ENCODE results near the gene DOCK1.

The DOCK1 gene

GRCh38 chr10:127190427-127190826, 285.2 kb downstream of the DOCK1 start:
- DNase-seq, result no peak

GRCh38 chr10:127193125-127193524, 287.9 kb downstream of the DOCK1 start:
- DNase-seq, result no peak

- DNase-seq, result no peak
Observed at GRCh38 chr10:127194111-127194510, 288.9 kb downstream of the DOCK1 start.

GRCh38 chr10:127194599-127194998, 289.4 kb downstream of the DOCK1 start:
- no peak for DNase-seq

DNA sequence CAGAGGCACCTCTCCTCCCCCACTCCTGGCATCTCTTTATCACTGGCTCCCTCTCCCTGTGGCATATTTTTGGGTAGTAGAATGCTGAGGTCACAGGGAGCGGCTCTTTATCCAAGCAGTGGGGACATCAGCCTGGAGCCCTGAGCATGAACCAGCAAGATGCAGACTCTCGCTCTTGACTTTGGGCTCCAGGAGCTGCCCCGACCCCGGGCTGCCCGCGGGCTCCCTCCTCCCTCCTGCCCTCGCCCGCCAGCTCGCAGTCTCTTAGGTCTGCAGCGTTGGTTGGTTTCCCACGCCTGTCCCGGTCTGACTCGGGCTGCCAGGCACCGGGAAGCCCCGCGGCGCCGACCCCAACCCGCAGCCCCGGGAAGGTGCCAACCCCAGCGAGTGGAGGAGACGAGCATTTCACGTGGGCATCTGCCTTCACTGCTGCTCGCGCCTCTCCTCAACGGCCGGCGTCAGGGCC, 289.8 kb downstream of the DOCK1 start:
- no peak for DNase-seq

DNA sequence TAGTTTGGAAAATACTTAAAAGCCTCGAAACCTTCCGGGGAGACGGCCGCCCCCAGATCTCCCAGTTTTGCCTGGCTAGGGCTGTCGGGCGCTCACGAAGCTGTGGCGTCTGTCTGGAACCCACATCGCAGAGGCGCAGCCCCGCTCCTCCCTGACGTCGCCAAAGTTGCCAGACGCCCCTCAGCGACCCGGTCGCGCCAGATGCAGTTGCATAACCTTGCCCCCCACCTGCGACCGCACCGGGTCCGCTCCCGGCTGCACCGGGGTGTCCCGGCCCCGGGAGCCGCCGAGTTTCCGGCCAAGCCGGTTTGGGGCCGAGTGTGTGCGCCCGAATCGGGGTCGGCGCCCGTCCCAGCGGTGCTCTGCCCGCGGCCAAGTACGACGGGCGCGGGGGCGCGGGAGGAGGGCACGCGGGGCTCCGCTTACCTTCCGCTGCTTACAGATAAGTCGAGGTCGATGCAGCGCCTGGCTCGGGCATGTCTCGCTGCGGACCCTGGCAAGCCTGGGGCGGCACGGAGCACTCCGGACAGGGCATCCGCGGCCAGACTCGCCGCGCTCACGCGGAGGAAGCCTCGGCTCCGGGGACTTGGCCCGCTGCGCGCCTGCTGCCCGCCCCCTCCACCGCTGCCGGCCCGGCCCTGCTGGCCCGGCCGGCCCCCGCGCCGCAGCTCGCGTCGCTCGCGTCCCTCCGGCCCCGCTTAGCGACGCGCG, 290.5 kb downstream of the DOCK1 start:
- no peak for DNase-seq

GRCh38 chr10:127196282-127197153, 291.3 kb downstream of the DOCK1 start, which contains the start of gene INSYN2A:
Gene INSYN2A (minus strand): TSS chr10:127196591. CDS start chr10:127176395, 20,196 bp downstream.
- no peak for DNase-seq

DNA sequence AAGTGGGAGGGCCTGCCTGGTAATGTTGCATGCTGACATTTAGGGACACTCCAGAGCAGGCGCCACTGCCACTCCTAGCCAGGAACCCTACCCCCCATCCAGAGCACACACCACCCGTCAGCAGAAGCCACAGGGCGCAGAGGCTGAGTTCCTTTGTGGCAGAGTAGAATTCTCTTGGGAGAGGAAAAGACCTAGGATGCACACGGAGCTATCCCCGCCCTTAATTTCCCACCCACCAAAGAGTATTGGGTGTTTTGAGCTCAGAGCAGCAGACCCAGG, 291.9 kb downstream of the DOCK1 start:
- DNase-seq, result no peak

GRCh38 chr10:127198307-127198706, 293.1 kb downstream of the DOCK1 start:
- no peak for DNase-seq

- no peak for DNase-seq
Observed at GRCh38 chr10:127198721-127199120, 293.5 kb downstream of the DOCK1 start.

- no peak for DNase-seq
Observed at GRCh38 chr10:127200646-127201045, 295.4 kb downstream of the DOCK1 start.

DNA sequence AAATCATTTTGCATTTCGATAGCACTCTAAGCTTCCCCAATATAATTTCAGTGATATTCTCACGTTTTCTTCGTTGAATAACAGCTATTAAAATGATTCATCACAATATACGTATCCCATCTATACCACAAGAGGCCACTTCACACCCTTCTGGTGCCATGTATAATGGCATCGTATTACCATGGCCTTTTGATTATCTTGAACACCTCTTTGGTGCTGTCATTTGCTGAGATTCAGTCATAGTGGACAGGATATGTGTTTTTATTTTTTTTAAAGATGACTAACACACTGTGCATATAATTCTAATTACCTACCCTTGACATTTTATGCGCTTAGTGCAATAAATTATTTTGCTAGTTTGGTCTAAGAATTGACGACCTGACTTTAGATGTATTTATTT, 297.8 kb downstream of the DOCK1 start:
- DNase-seq, result no peak

- DNase-seq, result no peak
Observed at GRCh38 chr10:127207081-127207480, 301.9 kb downstream of the DOCK1 start.

DNA sequence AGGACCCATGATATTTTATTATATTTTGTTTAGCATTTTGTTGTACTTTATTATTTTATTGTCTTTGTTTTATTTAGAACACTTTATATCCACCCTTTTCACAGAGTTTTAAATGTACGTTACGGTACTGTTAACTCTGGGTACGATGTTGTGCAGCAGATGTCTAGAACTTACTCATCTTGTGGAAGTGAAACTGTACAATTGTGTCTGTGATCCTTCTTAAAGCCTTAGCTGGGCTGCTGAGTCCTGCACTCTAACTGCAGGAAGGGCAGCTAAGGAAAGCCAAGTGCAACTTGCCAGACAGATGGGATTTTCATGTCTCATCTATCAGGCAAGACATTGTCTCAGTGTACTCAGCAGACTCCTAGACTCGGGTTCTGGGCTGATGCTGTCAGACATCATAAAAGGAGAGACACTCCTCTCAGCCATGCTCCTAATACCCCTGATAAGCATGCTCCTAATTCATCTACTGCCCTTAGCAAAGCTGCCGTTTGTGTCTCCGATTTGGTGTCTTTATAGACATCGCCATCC, 305.8 kb downstream of the DOCK1 start:
- DNase-seq, result no peak

- no peak for DNase-seq
Observed at GRCh38 chr10:127215866-127216265, 310.6 kb downstream of the DOCK1 start.

GRCh38 chr10:127216274-127216673, 311.0 kb downstream of the DOCK1 start:
- no peak for DNase-seq

DNA sequence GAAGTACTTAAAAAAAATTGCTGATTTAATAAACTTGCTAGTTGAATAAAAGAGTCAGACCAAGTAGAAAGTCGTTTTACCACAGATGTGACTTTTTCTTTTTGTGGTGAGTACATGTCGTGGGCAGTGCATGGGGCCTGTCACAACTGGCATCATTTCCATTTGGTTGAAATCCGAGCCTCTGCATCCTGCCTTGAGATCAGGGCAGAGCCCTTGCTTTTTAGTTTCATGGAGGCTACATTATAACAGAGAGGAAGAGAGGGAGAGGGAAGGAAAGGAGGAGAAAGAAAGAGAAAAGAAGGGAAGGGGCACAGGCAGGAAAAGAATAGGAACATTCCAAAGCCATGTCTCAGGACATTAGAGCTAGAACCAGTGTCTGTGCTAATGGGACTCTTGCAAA, 311.6 kb downstream of the DOCK1 start:
- no peak for DNase-seq

GRCh38 chr10:127218658-127219057, 313.4 kb downstream of the DOCK1 start:
- no peak for DNase-seq

GRCh38 chr10:127221281-127221680, 316.1 kb downstream of the DOCK1 start:
- no peak for DNase-seq

DNA sequence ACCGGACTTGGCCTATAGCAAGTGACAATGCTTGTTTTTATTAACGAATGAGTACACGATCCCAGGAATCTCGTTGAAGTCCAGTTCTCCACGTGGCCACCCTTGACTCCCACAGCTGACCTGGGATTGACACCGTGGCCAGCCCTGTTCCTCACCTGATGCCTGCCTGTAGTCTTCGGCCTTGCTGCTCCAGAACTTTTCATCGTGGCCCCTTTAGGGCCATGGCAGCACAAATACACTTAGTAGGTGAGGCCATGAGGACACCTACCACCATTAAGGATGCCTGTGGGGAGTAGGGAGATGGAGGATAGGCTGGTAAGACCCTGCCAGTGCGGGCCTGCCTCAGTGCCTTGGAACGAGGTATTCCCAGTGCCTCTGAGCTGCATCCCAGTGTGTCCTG, 321.8 kb downstream of the DOCK1 start:
- no peak for DNase-seq

DNA sequence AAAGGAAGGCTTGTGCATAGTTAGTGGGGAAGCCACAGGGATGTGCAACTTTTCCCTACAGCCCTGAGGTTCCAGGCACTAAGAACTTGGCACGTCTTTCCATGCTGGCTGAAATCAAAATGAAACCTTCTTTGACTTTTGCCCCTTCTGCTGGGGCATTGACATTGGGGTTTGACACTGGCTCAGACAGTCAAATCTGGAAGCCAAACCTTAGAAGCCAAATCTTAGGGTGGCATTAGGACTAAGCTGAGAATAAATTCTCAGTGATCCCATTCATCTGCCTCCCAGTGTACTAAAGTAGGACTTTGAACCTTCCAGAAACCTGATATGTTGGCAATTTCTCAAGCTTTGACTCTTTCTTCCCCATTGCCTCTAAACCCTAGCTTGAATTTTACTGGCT, 322.4 kb downstream of the DOCK1 start:
- DNase-seq, result no peak

GRCh38 chr10:127228195-127228787, 323.1 kb downstream of the DOCK1 start:
- no peak for DNase-seq

GRCh38 chr10:127234306-127234800, 329.1 kb downstream of the DOCK1 start:
- DNase-seq, result no peak
